ENCODE results near the gene P2RY8. TPM values are rescaled to one million over a fixed set of nuclear protein-coding genes. Genes with fewer than 3 reads are reported as not detected.
A peak's percentile ranks its signal among the peaks of the same experiment; 100 is the strongest.

Gene P2RY8
- total and polyA plus RNA-seq, 2 donors (not counting 1 experiment from before 2014, with no cell fraction given), result 72.3 to 142 TPM

DNA sequence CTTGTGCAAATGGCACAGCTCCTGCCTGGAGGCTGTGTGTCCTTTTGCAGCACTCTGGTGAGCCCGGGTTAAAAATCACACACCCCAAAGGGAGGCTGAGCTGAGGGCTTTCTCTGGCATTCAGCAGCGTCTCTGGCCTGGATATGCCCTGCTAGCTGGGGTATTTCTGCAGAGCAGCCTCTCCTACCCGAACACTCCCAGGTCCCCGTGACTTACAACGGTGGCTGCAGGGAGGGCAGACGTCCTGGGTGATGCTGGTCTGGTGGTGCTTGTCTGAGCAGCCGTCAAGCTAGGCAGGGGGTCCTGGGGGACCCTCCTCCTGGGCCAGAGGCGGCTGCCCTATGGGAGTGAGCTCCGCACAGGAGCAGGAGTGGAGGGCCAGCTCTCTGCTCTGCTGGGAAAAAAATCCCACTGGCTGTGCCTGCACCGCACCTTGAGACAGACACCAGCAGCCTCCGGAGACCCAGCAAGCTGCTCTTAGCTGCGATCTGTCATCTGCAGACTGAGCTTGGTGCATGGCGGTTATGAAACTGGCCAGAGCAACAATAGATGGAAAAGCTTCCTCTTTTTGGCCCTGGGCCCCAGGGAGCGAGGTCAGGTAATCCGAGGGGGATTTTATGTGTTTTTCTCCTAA lies 43.0 kb downstream of the P2RY8 start:
- Mint-ChIP-seq H3K9me3 (ENCODE audit: insufficient read depth) (no peaks in the 10 kb centered on the region), H3K27ac (peak overlapping the region; percentile 91), H3K4me3 (peak overlapping the region; percentile 89), H3K27me3 (no peaks in the 10 kb centered on the region), H3K4me1 (peaks cover 56% of the 10 kb centered on the region)
- Histone ChIP-seq H3K79me2 (ENCODE audit: control insufficient read depth, insufficient read depth, low read length) (peaks cover 13% of the 10 kb centered on the region), H2AFZ (ENCODE audit: insufficient read depth, low read depth, low read length, poor library complexity, severe bottlenecking) (no peak overlapping the region), H3K4me3 (ENCODE audit: control extremely low read depth in 1 of 5, extremely low read depth in 1 of 5, insufficient read depth in 1 of 5, low read depth in 2 of 5, low read length in 4 of 5) (peak overlapping the region; percentile 29 to 50 (median 38)), H3K9ac (ENCODE audit: low read length) (peak overlapping the region; percentile 40), H3K4me1 (ENCODE audit: control insufficient read depth in 2 of 2, insufficient read depth in 2 of 2, low read length in 2 of 2) (peaks cover 21 to 37% of the 10 kb centered on the region in 2 donors), H3K27ac (ENCODE audit: low read length in 2 of 2) (peak overlapping the region; percentile 73 to 75), H4K20me1 (ENCODE audit: control insufficient read depth, insufficient read depth, low read length, poor library complexity, severe bottlenecking) (peaks cover 62% of the 10 kb centered on the region), H3K27me3 (replicated peaks in 1 of 4; ENCODE audit: control extremely low read depth in 1 of 4, control insufficient read depth in 3 of 4, insufficient read depth in 4 of 4, low read length in 3 of 4) (no peaks in the 10 kb centered on the region), H3K9me3 (ENCODE audit: control extremely low read depth in 1 of 3, control insufficient read depth in 2 of 3, insufficient read depth in 1 of 3, low read length in 2 of 3) (peaks cover 0 to 6% (median 0%) of the 10 kb centered on the region in 3 donors), H3K36me3 (replicated peaks in 1 of 2; ENCODE audit: control extremely low read depth in 1 of 2, control insufficient read depth in 1 of 2, extremely low read depth in 1 of 2, insufficient read depth in 2 of 2, low read length in 1 of 2) (peaks cover 4 to 28% of the 10 kb centered on the region in 2 experiments), H3K4me2 (replicated peaks; ENCODE audit: low read depth, low read length, poor library complexity, severe bottlenecking) (peak overlapping the region; percentile 72)
- ChIA-PET CTCF (no interaction called here), POLR2A (no interaction called here)
- TF ChIP-seq, protein P1, sequence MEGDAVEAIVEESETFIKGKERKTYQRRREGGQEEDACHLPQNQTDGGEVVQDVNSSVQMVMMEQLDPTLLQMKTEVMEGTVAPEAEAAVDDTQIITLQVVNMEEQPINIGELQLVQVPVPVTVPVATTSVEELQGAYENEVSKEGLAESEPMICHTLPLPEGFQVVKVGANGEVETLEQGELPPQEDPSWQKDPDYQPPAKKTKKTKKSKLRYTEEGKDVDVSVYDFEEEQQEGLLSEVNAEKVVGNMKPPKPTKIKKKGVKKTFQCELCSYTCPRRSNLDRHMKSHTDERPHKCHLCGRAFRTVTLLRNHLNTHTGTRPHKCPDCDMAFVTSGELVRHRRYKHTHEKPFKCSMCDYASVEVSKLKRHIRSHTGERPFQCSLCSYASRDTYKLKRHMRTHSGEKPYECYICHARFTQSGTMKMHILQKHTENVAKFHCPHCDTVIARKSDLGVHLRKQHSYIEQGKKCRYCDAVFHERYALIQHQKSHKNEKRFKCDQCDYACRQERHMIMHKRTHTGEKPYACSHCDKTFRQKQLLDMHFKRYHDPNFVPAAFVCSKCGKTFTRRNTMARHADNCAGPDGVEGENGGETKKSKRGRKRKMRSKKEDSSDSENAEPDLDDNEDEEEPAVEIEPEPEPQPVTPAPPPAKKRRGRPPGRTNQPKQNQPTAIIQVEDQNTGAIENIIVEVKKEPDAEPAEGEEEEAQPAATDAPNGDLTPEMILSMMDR (IDR thresholded peaks at IDR 0.05), result no peak
- no peak for TF ChIP-seq EZH2 (IDR thresholded peaks at IDR 0.05; ENCODE audit: borderline replicate concordance, insufficient read depth, low read depth, low read length, poor library complexity, severe bottlenecking)
- DNase-seq, result peak; percentile 84
- 1% methylated on average over 11 of the region's 15 CpGs for WGBS (ENCODE audit: insufficient coverage)
- intact Hi-C loops (cut with micrococcal nuclease), result loop anchor here (1.0 to 2.0 kb wide), 4 partner anchors 8 to 75 kb away; no protein-coding TSS in a partner anchor
- ATAC-seq (ENCODE audit: low read depth), result peak; percentile 77

DNA sequence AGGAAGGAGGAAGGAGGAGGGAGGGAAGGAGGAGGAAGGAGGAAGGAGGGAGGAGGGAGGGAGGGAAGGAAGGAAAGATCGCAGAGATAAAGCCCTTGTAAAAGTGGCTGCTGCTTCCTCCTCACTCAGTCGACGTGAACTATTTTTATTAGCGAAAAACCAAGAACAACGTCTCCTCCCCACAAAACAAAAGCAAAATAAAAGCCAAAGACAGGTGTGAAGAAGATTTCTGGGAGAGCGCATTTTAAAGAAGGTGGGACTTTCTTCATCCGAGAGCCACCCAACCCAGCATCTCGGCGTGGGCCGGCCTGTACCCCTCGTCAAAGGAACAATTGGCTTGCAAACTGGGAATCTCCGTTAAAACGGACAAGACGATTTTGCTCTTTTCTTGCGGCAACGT lies 43.6 kb downstream of the P2RY8 start:
- Mint-ChIP-seq H3K4me1 (peaks cover 56% of the 10 kb centered on the region), H3K9me3 (ENCODE audit: insufficient read depth) (no peaks in the 10 kb centered on the region), H3K27ac (peak overlapping the region; percentile 91), H3K27me3 (no peaks in the 10 kb centered on the region), H3K4me3 (peak overlapping the region; percentile 89)
- Histone ChIP-seq H3K27me3 (replicated peaks in 1 of 4; ENCODE audit: control extremely low read depth in 1 of 4, control insufficient read depth in 3 of 4, insufficient read depth in 4 of 4, low read length in 3 of 4) (no peaks in the 10 kb centered on the region), H3K9ac (ENCODE audit: low read length) (peak overlapping the region; percentile 40), H2AFZ (ENCODE audit: insufficient read depth, low read depth, low read length, poor library complexity, severe bottlenecking) (no peak overlapping the region), H4K20me1 (ENCODE audit: control insufficient read depth, insufficient read depth, low read length, poor library complexity, severe bottlenecking) (peaks cover 68% of the 10 kb centered on the region), H3K4me1 (ENCODE audit: control insufficient read depth in 2 of 2, insufficient read depth in 2 of 2, low read length in 2 of 2) (peaks cover 21 to 37% of the 10 kb centered on the region in 2 donors), H3K9me3 (ENCODE audit: control extremely low read depth in 1 of 3, control insufficient read depth in 2 of 3, insufficient read depth in 1 of 3, low read length in 2 of 3) (peaks cover 0 to 6% (median 0%) of the 10 kb centered on the region in 3 donors), H3K4me3 (ENCODE audit: control extremely low read depth in 1 of 5, extremely low read depth in 1 of 5, insufficient read depth in 1 of 5, low read depth in 2 of 5, low read length in 4 of 5) (peak overlapping the region; percentile 29 to 50 (median 38)), H3K4me2 (replicated peaks; ENCODE audit: low read depth, low read length, poor library complexity, severe bottlenecking) (peak overlapping the region; percentile 72), H3K79me2 (ENCODE audit: control insufficient read depth, insufficient read depth, low read length) (peaks cover 19% of the 10 kb centered on the region), H3K27ac (ENCODE audit: low read length in 2 of 2) (peak overlapping the region; percentile 73 to 75), H3K36me3 (replicated peaks in 1 of 2; ENCODE audit: control extremely low read depth in 1 of 2, control insufficient read depth in 1 of 2, extremely low read depth in 1 of 2, insufficient read depth in 2 of 2, low read length in 1 of 2) (peaks cover 6 to 33% of the 10 kb centered on the region in 2 experiments)
- TF ChIP-seq, protein P1 (IDR thresholded peaks at IDR 0.05), result no peak
- no peak for TF ChIP-seq EZH2 (IDR thresholded peaks at IDR 0.05; ENCODE audit: borderline replicate concordance, insufficient read depth, low read depth, low read length, poor library complexity, severe bottlenecking)
- intact Hi-C loops (cut with micrococcal nuclease), result loop anchor here (2.0 kb wide), 1 partner anchor 75 kb away; no protein-coding TSS in a partner anchor
- CTCF ChIA-PET, result no interaction called here
- 74% methylated on average over 11 of the region's 16 CpGs for WGBS (ENCODE audit: insufficient coverage)
- ATAC-seq (ENCODE audit: low read depth) (peak; percentile 4), DNase-seq (peak; percentile 57)
- POLR2A ChIA-PET, result no interaction called here

Data from B cell (primary cell).